Uterus (tissue), 2 donors: Measurements from ENCODE around the gene CSF2.

Experiments used
- CTCF ChIP-seq, 4 experiments: fragments of 200-600 bp in 2 of 4; fragments of 450-650 bp in 2 of 4; sonication (generic) in 2 of 4; IDR thresholded peaks; one replicate each; pipeline ENCODE4 v1.5.1; 2016 to 2019; ENCODE audit warnings: antibody characterized with exemption in 4 of 4, mild to moderate bottlenecking in 2 of 4, moderate library complexity in 1 of 4
- POLR2A ChIP-seq, 2 donors: fragments of 450-650 bp; IDR thresholded peaks; one replicate each; pipeline ENCODE4 v1.6.1; 2016; ENCODE audit warnings: antibody characterized with exemption in 2 of 2, mild to moderate bottlenecking in 1 of 2, moderate library complexity in 1 of 2

GRCh38 chr5:132024117-132024435, 49.5 kb upstream of the CSF2 start:
- no peak for TF ChIP-seq CTCF (IDR thresholded peaks at IDR 0.05)
- TF ChIP-seq POLR2A (IDR thresholded peaks at IDR 0.05), result no peak
